RWPE2 (cell line): ENCODE results near the gene ATP6V0A1.
"Not testable (repeated sequence)": the region's sequence is repeated elsewhere in the genome, so short reads cannot be mapped to it uniquely, and the experiment has no call there.

Experiments used
- ATAC-seq: fragments of 200-7000 bp; cut with Tn5 transposase; 3 replicates; pipeline ENCODE4 v1.9.1; 2021; ENCODE audit warnings: low read depth
- DNase-seq: peaks from one replicate; pipeline ENCODE4 v3.0.0-alpha.2; 2020; ENCODE audit warnings: low spot score
- H3K27ac ChIP-seq: fragments of 450-650 bp; 2 replicates; pipeline ENCODE4 v1.5.1; 2017; ENCODE audit warnings: mild to moderate bottlenecking; ENCODE audit not compliant: poor library complexity, severe bottlenecking
- H3K27me3 ChIP-seq: fragments of 250-450 bp; sonication (Bioruptor Pico); 2 replicates; pipeline ENCODE4 v1.5.1; 2021; ENCODE audit warnings: mild to moderate bottlenecking, moderate library complexity; ENCODE audit not compliant: insufficient read depth, poor library complexity, severe bottlenecking
- H3K36me3 ChIP-seq: fragments of 250-450 bp; sonication (Bioruptor Pico); 2 replicates; pipeline ENCODE4 v1.5.1; 2020; ENCODE audit warnings: low read depth, mild to moderate bottlenecking, moderate library complexity
- H3K4me1 ChIP-seq: fragments of 250-450 bp; sonication (Bioruptor Pico); 2 replicates; pipeline ENCODE4 v1.5.1; 2021; ENCODE audit warnings: mild to moderate bottlenecking, moderate library complexity; ENCODE audit not compliant: insufficient read depth, poor library complexity, severe bottlenecking
- H3K4me3 ChIP-seq: fragments of 250-450 bp; sonication (Bioruptor Pico); 2 replicates; pipeline ENCODE4 v1.5.1; 2021; ENCODE audit warnings: mild to moderate bottlenecking, moderate library complexity; ENCODE audit not compliant: severe bottlenecking
- H3K9me3 ChIP-seq: fragments of 250-450 bp; sonication (Bioruptor Pico); 2 replicates; pipeline ENCODE4 v1.5.1; 2021; ENCODE audit warnings: mild to moderate bottlenecking, moderate library complexity; ENCODE audit not compliant: severe bottlenecking
- TF ChIP-seq, protein P1 (sequence below): fragments of 450-650 bp; IDR thresholded peaks from one replicate; pipeline ENCODE4 v1.5.1; 2017; ENCODE audit warnings: mild to moderate bottlenecking, moderate library complexity; ENCODE audit not compliant: poor library complexity, severe bottlenecking

ATP6V0A1 gene

DNA sequence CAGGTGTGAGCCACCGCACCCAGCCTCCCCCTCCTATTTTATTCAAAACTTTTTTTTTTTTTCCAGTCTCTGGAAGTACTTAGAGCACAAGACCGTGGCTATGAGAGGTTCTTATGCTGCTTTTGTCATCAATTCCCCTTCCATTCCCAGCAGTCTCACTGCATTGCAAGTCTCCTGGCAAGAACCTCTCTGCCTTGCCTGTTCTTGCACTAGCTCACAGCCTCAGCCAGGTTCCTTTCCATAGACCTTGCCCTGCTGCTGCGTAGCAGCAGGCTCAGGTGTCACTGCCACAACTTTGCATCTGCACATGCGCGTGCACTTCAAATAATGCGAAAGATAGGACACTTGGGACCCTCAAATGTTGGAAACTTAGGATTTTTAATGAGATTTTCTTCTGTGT is 15.6 kb downstream of the ATP6V0A1 start:
- Histone ChIP-seq H3K9me3 (peaks cover 2% of the 10 kb centered on the region), H3K27ac (peak overlapping the region; percentile 78), H3K4me1 (peaks cover 15% of the 10 kb centered on the region), H3K4me3 (no peak overlapping the region), H3K27me3 (no peaks in the 10 kb centered on the region), H3K36me3 (peaks cover 60% of the 10 kb centered on the region)
- ATAC-seq (no peak), DNase-seq (no peak)
- TF ChIP-seq, protein P1, sequence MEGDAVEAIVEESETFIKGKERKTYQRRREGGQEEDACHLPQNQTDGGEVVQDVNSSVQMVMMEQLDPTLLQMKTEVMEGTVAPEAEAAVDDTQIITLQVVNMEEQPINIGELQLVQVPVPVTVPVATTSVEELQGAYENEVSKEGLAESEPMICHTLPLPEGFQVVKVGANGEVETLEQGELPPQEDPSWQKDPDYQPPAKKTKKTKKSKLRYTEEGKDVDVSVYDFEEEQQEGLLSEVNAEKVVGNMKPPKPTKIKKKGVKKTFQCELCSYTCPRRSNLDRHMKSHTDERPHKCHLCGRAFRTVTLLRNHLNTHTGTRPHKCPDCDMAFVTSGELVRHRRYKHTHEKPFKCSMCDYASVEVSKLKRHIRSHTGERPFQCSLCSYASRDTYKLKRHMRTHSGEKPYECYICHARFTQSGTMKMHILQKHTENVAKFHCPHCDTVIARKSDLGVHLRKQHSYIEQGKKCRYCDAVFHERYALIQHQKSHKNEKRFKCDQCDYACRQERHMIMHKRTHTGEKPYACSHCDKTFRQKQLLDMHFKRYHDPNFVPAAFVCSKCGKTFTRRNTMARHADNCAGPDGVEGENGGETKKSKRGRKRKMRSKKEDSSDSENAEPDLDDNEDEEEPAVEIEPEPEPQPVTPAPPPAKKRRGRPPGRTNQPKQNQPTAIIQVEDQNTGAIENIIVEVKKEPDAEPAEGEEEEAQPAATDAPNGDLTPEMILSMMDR = no peak

DNA sequence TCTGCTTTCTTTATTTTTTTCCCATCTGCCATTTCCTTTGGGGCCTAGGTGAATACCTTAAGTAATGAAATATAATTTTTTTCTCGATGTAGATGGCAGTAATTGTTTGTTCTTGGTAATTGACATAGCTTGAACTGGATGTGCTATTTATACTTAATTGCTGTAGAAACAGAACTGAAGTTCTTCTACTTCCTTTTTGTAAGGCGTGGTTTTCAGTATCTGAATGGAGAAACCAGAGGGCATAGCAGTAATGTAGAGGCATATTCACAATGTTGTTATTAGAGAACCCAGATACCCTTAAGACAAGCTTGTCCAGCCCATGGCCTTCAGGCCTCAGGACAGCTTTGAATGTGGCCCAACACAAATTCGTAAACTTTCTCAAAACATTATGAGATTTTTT is 16.4 kb downstream of the ATP6V0A1 start:
- TF ChIP-seq, protein P1 = no peak
- H3K9me3 ChIP-seq = peaks cover 2% of the 10 kb centered on the region
- no peak for ATAC-seq
- DNase-seq = no peak
- no peaks in the 10 kb centered on the region for H3K27me3 ChIP-seq
- peaks cover 61% of the 10 kb centered on the region for H3K36me3 ChIP-seq
- no peak overlapping the region for H3K4me3 ChIP-seq
- no peak overlapping the region for H3K27ac ChIP-seq
- H3K4me1 ChIP-seq = peaks cover 15% of the 10 kb centered on the region

DNA sequence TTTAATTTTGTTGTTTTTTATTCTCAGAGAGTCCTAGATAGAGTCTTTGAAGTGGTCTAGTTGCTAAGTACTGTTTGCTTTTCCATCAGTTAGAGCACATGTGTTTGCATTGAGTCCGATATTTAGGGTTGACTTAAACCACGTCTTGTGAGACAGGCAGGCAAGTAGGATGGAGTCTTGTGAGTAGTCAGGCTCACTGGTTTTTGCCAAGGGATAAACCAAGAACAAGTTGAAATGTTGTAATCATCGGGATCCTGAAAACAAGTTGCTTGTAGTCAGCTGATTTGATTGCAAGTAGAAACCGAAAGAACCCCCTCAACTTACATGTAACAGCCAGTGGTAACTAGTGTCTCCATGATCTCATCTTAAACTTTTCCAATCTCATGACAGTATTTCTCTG is 17.2 kb downstream of the ATP6V0A1 start:
- Histone ChIP-seq H3K9me3 (peaks cover 2% of the 10 kb centered on the region), H3K27me3 (no peaks in the 10 kb centered on the region), H3K4me1 (peaks cover 15% of the 10 kb centered on the region), H3K27ac (no peak overlapping the region), H3K36me3 (peaks cover 62% of the 10 kb centered on the region), H3K4me3 (no peak overlapping the region)
- ATAC-seq (no peak), DNase-seq (no peak)
- TF ChIP-seq, protein P1 = no peak

DNA sequence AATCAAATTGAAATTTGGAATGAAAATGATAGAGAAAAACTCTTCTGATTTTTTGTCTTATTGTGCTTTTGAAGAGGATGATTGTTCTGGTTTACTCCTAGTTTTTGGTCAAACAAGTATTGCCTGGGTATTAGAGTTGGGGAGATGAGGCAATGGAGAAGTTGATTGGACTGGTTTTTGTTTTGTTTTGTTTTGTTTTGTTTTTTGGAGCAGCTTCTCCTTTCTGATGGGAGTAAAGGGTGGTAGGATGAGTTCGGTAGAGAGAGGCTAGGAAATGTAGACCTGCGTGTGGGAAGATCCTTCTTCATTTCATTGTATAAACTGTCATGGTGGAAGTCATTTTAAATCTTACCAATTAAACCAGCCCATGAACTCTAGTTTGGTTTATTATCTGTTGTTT is 17.7 kb downstream of the ATP6V0A1 start:
- TF ChIP-seq, protein P1 = no peak
- Histone ChIP-seq H3K27me3 (no peaks in the 10 kb centered on the region), H3K27ac (no peak overlapping the region), H3K36me3 (peaks cover 65% of the 10 kb centered on the region), H3K4me3 (no peak overlapping the region), H3K4me1 (peaks cover 15% of the 10 kb centered on the region), H3K9me3 (peaks cover 2% of the 10 kb centered on the region)
- ATAC-seq (no peak), DNase-seq (no peak)

DNA sequence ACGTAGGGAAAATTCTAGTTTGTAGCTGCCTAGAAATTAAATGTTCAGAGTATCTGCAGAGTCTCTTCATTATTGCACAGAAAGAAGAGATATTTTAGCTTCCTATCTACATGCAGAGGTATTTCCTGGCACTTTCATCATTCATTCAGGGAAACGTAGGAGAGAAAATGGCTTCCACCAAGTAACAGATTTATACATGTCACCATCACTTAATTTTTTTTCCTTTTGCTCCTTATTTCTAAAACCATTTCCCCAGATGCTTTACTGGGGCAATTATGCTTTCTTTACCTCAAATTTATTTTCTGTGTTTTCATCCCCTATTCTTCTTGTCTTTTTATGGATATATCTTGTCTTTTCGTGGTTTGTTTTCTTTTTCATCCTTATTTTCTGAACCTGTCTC is 18.5 kb downstream of the ATP6V0A1 start:
- Histone ChIP-seq H3K36me3 (peaks cover 71% of the 10 kb centered on the region), H3K9me3 (peaks cover 2% of the 10 kb centered on the region), H3K27ac (no peak overlapping the region), H3K27me3 (no peaks in the 10 kb centered on the region), H3K4me1 (peaks cover 15% of the 10 kb centered on the region), H3K4me3 (no peak overlapping the region)
- TF ChIP-seq, protein P1 = no peak
- ATAC-seq = no peak
- no peak for DNase-seq

DNA sequence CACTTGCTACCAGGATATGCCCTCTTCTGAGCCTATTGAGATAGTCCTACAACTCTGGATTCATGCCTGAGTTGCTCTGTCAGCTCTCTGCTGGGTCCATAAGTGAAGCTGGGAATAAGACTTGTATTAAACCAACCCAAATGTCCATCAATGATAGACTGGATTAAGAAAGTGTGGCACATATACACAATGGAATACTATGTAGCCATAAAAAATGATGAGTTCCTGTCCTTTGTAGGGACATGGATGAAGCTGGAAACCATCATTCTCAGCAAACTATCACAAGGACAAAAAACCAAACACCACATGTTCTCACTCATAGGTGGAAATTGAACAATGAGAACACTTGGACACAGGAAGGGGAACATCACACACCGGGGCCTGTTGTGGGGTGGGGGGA is 19.1 kb downstream of the ATP6V0A1 start:
- not testable (repeated sequence) for H3K4me3 ChIP-seq, H3K4me1 ChIP-seq, ATAC-seq, H3K27ac ChIP-seq, H3K27me3 ChIP-seq, H3K9me3 ChIP-seq, DNase-seq
- peaks cover 78% of the 10 kb centered on the region for H3K36me3 ChIP-seq
